Measurements from ENCODE around the gene OR2H1. TPM values are rescaled to one million over a fixed set of nuclear protein-coding genes. Genes with fewer than 3 reads are reported as not detected.

The OR2H1 gene
- polyA plus RNA-seq, 1 donor from 2014 or later: not detected

- Histone ChIP-seq H3F3A (ENCODE audit: insufficient read depth, low read length, poor library complexity, severe bottlenecking) (no peaks in the 10 kb centered on the region), H3K9me2 (ENCODE audit: insufficient read depth, low read length) (no peaks in the 10 kb centered on the region)
- TF ChIP-seq RAD21 (conservative IDR thresholded peaks at IDR 0.05): no peak
- TF ChIP-seq SMC3 (conservative IDR thresholded peaks at IDR 0.05; ENCODE audit: poor library complexity): no peak
- no peak for TF ChIP-seq MXI1 (conservative IDR thresholded peaks at IDR 0.05; ENCODE audit: poor library complexity, severe bottlenecking)
- no peak for TF ChIP-seq EP300 (conservative IDR thresholded peaks at IDR 0.05; ENCODE audit: poor library complexity, severe bottlenecking)
- no peak for TF ChIP-seq POLR2AphosphoS5 (IDR thresholded peaks at IDR 0.05)
- no peak for TF ChIP-seq CTCF (IDR thresholded peaks at IDR 0.05; ENCODE audit: poor library complexity, severe bottlenecking)
- no peak for TF ChIP-seq TAF1 (IDR thresholded peaks at IDR 0.05; ENCODE audit: low read depth)
- TF ChIP-seq REST (IDR thresholded peaks at IDR 0.05; ENCODE audit: borderline replicate concordance): no peak
- no peak for TF ChIP-seq EZH2 (IDR thresholded peaks at IDR 0.05; ENCODE audit: borderline replicate concordance, insufficient read depth, low read length, poor library complexity, severe bottlenecking)
Observed at GRCh38 chr6:29496961-29497360, 40.0 kb downstream of the OR2H1 start.

GRCh38 chr6:29499704-29500103, 42.7 kb downstream of the OR2H1 start:
- Histone ChIP-seq H3K79me2 (replicated peaks; ENCODE audit: insufficient read depth, low read length) (no peaks in the 10 kb centered on the region), H3K4me2 (ENCODE audit: low read length) (no peak overlapping the region), H3K36me3 (ENCODE audit: insufficient read depth, low read length) (no peaks in the 10 kb centered on the region), H2AFZ (ENCODE audit: low read depth, low read length) (no peak overlapping the region), H3K9ac (ENCODE audit: low read length) (no peak overlapping the region), H3K4me3 (ENCODE audit: low read length) (no peak overlapping the region), H4K20me1 (ENCODE audit: insufficient read depth) (no peaks in the 10 kb centered on the region), H3K27me3 (ENCODE audit: insufficient read depth, low read depth, low read length) (no peaks in the 10 kb centered on the region), H3F3A (ENCODE audit: insufficient read depth, low read length, poor library complexity, severe bottlenecking) (no peaks in the 10 kb centered on the region), H3K9me2 (ENCODE audit: insufficient read depth, low read length) (no peaks in the 10 kb centered on the region), H3K27ac (ENCODE audit: low read length) (no peak overlapping the region), H3K9me3 (ENCODE audit: low read length) (no peaks in the 10 kb centered on the region)
- TF ChIP-seq POLR2AphosphoS5 (IDR thresholded peaks at IDR 0.05): no peak

More at GRCh38 chr6:29496961-29497360, 40.0 kb downstream of the OR2H1 start:
- no peak overlapping the region for H3K27ac ChIP-seq (ENCODE audit: low read length)
- H3K79me2 ChIP-seq (replicated peaks; ENCODE audit: insufficient read depth, low read length): no peaks in the 10 kb centered on the region
- no peaks in the 10 kb centered on the region for H3K9me3 ChIP-seq (ENCODE audit: low read length)
- no peaks in the 10 kb centered on the region for H4K20me1 ChIP-seq (ENCODE audit: insufficient read depth)
- no peak overlapping the region for H3K9ac ChIP-seq (ENCODE audit: low read length)
- H3K36me3 ChIP-seq (ENCODE audit: insufficient read depth, low read length): no peaks in the 10 kb centered on the region
- no peak overlapping the region for H2AFZ ChIP-seq (ENCODE audit: low read depth, low read length)
- H3K4me2 ChIP-seq (ENCODE audit: low read length): no peak overlapping the region
- no peaks in the 10 kb centered on the region for H3K27me3 ChIP-seq (ENCODE audit: insufficient read depth, low read depth, low read length)
- H3K4me3 ChIP-seq (ENCODE audit: low read length): no peak overlapping the region

- Histone ChIP-seq H3F3A (ENCODE audit: insufficient read depth, low read length, poor library complexity, severe bottlenecking) (no peaks in the 10 kb centered on the region), H3K9me3 (ENCODE audit: low read length) (no peaks in the 10 kb centered on the region), H4K20me1 (ENCODE audit: insufficient read depth) (no peaks in the 10 kb centered on the region), H3K9me2 (ENCODE audit: insufficient read depth, low read length) (no peaks in the 10 kb centered on the region), H3K9ac (ENCODE audit: low read length) (no peak overlapping the region), H3K4me2 (ENCODE audit: low read length) (no peak overlapping the region), H3K36me3 (ENCODE audit: insufficient read depth, low read length) (no peaks in the 10 kb centered on the region), H2AFZ (ENCODE audit: low read depth, low read length) (no peak overlapping the region), H3K4me3 (ENCODE audit: low read length) (no peak overlapping the region), H3K27ac (ENCODE audit: low read length) (no peak overlapping the region), H3K79me2 (replicated peaks; ENCODE audit: insufficient read depth, low read length) (no peaks in the 10 kb centered on the region), H3K27me3 (ENCODE audit: insufficient read depth, low read depth, low read length) (no peaks in the 10 kb centered on the region)
- TF ChIP-seq EP300 (conservative IDR thresholded peaks at IDR 0.05; ENCODE audit: poor library complexity, severe bottlenecking) (no peak), POLR2AphosphoS5 (IDR thresholded peaks at IDR 0.05) (peak; percentile 73), RAD21 (conservative IDR thresholded peaks at IDR 0.05) (no peak)
Observed at GRCh38 chr6:29500594-29500993, 43.6 kb downstream of the OR2H1 start.
